ENCODE measurements around the gene PPP4R3A.

The PPP4R3A gene

DNA sequence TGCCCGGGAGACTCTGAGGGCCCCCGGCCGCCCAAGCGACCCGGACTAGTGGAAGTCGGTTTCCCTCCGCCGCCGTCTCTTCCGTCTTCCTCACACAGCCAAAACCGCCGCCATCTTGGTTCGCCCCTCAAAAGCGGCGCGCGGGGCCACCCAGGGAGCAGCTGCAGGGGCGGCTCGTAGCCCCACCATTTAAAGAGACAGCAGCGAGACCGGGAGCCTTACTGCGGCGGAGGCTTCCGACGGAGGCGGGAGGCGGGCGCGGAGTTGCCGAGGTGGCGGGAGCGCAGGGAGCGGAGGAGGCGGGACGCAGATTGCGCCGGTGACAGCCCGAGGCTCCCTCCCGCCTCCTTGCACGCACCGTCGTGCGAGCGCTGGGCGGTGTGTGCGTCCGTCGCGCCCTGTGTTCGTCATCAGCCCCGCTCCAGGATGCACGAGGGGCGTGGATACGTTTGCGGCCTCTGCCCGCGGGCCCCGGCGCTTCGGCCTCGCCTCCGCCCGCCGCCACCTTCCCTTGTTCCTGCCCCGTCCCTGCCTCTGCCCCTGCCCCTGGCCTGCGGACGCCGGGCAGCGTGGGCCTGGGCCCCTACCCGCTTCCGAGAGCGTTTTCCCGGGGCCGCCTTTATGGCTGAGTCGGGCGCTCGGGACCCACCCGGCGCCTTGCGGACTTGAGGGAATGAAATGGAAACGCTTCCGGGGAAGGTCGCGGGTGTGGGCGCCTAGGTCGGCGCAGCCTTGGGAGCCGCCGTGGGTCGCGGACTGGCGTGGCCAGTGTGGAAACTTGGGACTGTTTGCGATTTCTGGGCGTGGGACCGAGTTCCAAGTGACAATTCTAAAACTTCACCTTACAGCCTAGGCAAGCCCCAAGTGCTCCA, at the start of gene PPP4R3A:
Gene PPP4R3A (minus strand): TSS at position 140 of the 872 bp plus-strand sequence. CDS start 663 bp downstream, outside the sequence.
- CTCF ChIA-PET: no interaction called here
- DNase-seq (ENCODE audit: extremely low spot score): peak; percentile 90
- POLR2A ChIA-PET: interaction anchor here (0.6 to 2.4 kb wide), 9 partner anchors 10 to 899 kb away, joined by 3 to 13 read pairs (median 3); no protein-coding TSS in a partner anchor
- TF ChIP-seq ELF4 (IDR thresholded peaks at IDR 0.05) (peak; percentile 47), SUZ12 (IDR thresholded peaks at IDR 0.05) (no peak), FOXM1 (IDR thresholded peaks at IDR 0.05; ENCODE audit: borderline replicate concordance) (no peak), FOXA1 (IDR thresholded peaks at IDR 0.05) (no peak), ARNT (IDR thresholded peaks at IDR 0.05) (peak; percentile 96), FOXK2 (IDR thresholded peaks at IDR 0.05) (no peak), TARDBP (IDR thresholded peaks at IDR 0.05) (no peak), LEF1 (IDR thresholded peaks at IDR 0.05; ENCODE audit: borderline replicate concordance) (no peak), ZNF384 (IDR thresholded peaks at IDR 0.05) (no peak), SP1 (IDR thresholded peaks at IDR 0.05) (peak; percentile 64; the same call in 1 of the 2 replicates), HDGF (IDR thresholded peaks at IDR 0.05; ENCODE audit: borderline replicate concordance) (no peak), BHLHE40 (IDR thresholded peaks at IDR 0.05; ENCODE audit: borderline replicate concordance) (no peak), CTBP1 (IDR thresholded peaks at IDR 0.05; ENCODE audit: borderline replicate concordance) (no peak), NFRKB (IDR thresholded peaks at IDR 0.05) (peak; percentile 92), L3MBTL2 (conservative IDR thresholded peaks at IDR 0.05) (peak; percentile 78)
- TF ChIP-seq, protein P1, sequence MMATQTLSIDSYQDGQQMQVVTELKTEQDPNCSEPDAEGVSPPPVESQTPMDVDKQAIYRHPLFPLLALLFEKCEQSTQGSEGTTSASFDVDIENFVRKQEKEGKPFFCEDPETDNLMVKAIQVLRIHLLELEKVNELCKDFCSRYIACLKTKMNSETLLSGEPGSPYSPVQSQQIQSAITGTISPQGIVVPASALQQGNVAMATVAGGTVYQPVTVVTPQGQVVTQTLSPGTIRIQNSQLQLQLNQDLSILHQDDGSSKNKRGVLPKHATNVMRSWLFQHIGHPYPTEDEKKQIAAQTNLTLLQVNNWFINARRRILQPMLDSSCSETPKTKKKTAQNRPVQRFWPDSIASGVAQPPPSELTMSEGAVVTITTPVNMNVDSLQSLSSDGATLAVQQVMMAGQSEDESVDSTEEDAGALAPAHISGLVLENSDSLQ (IDR thresholded peaks at IDR 0.05): peak; percentile 61

DNA sequence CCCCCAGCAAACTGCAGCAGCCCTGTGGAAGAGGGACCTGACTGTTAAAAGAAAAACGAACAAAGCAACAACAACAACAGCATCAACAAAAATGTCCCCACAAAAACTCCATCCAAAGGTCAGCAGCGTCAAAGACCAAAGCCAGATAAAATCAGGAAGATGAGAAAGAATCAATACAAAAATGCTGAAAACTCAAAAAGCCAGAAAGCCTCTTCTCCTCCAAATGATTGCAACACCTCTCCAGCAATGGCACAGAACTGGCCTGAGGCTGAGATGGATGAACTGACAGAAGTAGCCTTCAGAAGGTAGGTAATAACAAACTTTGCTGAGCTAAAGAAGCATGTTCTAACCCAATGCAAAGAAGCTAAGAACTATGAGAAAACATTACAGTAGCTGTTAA, 45.4 kb upstream of the PPP4R3A start:
- CTCF ChIA-PET: no interaction called here
- POLR2A ChIA-PET: no interaction called here
- DNase-seq (ENCODE audit: extremely low spot score): no peak
- TF ChIP-seq NFRKB (IDR thresholded peaks at IDR 0.05) (no peak), FOXA1 (IDR thresholded peaks at IDR 0.05) (no peak), HDGF (IDR thresholded peaks at IDR 0.05; ENCODE audit: borderline replicate concordance) (no peak), ELF4 (IDR thresholded peaks at IDR 0.05) (no peak), FOXM1 (IDR thresholded peaks at IDR 0.05; ENCODE audit: borderline replicate concordance) (no peak), SUZ12 (IDR thresholded peaks at IDR 0.05) (no peak)
- TF ChIP-seq, protein P1 (IDR thresholded peaks at IDR 0.05): no peak

DNA sequence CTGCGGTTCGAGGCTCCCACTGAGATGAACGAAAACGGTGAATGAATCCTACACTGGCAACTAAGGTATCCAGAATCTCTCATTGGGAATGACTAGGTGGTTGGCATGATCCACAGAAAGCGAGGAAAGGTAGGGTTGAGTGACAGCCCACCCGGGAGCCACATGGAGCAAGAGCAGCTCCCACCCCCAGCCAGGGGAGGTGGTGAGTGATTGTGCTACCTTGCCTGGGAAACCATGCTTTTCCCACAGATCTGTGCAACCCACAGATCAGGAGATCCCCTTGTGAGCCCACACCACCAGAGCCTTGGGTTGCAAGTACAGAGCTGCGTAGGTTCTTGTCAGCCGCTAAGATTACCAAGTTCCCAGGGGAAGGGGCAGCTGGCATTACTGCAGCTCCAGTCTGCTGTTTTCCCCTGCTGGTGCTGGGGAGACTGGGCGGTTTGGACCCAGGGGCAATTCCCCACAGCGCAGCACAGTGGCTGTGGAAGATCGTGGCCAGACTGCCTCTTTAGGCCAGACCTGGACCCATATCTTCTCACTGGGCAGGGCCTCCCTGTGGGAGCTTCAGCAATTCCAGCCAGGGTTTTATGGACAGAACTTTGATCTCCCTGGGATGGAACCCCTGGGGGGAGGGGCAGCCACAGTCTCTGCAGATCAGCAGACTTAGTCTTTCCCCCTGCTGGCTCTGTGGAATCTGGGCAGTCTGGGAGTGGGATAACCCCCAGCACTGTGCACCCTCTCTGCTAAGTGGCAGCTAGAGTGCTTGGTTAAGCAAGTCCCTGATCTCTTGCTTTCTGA, 44.6 kb upstream of the PPP4R3A start:
- ChIA-PET CTCF (no interaction called here), POLR2A (no interaction called here)
- TF ChIP-seq SUZ12 (IDR thresholded peaks at IDR 0.05) (no peak), LEF1 (IDR thresholded peaks at IDR 0.05; ENCODE audit: borderline replicate concordance) (no peak), ZNF384 (IDR thresholded peaks at IDR 0.05) (no peak), CTBP1 (IDR thresholded peaks at IDR 0.05; ENCODE audit: borderline replicate concordance) (no peak), HDGF (IDR thresholded peaks at IDR 0.05; ENCODE audit: borderline replicate concordance) (no peak), BHLHE40 (IDR thresholded peaks at IDR 0.05; ENCODE audit: borderline replicate concordance) (no peak), FOXM1 (IDR thresholded peaks at IDR 0.05; ENCODE audit: borderline replicate concordance) (no peak), SP1 (IDR thresholded peaks at IDR 0.05) (no peak), NFRKB (IDR thresholded peaks at IDR 0.05) (no peak)
- no peak for DNase-seq (ENCODE audit: extremely low spot score)

DNA sequence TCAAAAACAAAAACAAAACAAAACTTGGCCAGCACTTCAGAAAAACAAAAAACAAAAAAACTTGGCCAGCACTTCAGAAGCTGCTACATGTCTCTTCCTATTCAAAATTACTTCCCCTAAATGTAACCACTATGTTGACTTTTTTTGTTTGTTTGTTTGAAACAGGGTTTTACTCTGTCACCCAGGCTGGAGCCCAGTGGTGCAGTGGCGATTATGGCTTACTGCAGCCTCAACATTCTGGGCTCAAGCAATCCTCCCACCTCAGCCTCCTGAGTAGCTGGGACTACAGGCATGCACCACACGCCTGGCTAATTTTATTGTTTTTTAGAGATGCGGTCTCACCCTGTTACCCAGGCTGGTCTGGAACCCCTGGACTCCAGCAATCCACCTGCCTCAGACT, 38.0 kb upstream of the PPP4R3A start:
- ChIA-PET CTCF (interaction anchor here (0.6 kb wide), 1 partner anchor 701 kb away, joined by 3 read pairs; no protein-coding TSS in a partner anchor), POLR2A (no interaction called here)
- TF ChIP-seq NFRKB (IDR thresholded peaks at IDR 0.05) (no peak), L3MBTL2 (conservative IDR thresholded peaks at IDR 0.05) (no peak), TARDBP (IDR thresholded peaks at IDR 0.05) (no peak), LEF1 (IDR thresholded peaks at IDR 0.05; ENCODE audit: borderline replicate concordance) (no peak), SUZ12 (IDR thresholded peaks at IDR 0.05) (no peak), FOXM1 (IDR thresholded peaks at IDR 0.05; ENCODE audit: borderline replicate concordance) (no peak), ARNT (IDR thresholded peaks at IDR 0.05) (no peak), FOXK2 (IDR thresholded peaks at IDR 0.05) (no peak), FOXA1 (IDR thresholded peaks at IDR 0.05) (no peak), SP1 (IDR thresholded peaks at IDR 0.05) (no peak), CTBP1 (IDR thresholded peaks at IDR 0.05; ENCODE audit: borderline replicate concordance) (no peak), ELF4 (IDR thresholded peaks at IDR 0.05) (no peak), ZNF384 (IDR thresholded peaks at IDR 0.05) (no peak), HDGF (IDR thresholded peaks at IDR 0.05; ENCODE audit: borderline replicate concordance) (no peak), BHLHE40 (IDR thresholded peaks at IDR 0.05; ENCODE audit: borderline replicate concordance) (no peak)
- TF ChIP-seq, protein P1 (IDR thresholded peaks at IDR 0.05): no peak
- no peak for DNase-seq (ENCODE audit: extremely low spot score)

DNA sequence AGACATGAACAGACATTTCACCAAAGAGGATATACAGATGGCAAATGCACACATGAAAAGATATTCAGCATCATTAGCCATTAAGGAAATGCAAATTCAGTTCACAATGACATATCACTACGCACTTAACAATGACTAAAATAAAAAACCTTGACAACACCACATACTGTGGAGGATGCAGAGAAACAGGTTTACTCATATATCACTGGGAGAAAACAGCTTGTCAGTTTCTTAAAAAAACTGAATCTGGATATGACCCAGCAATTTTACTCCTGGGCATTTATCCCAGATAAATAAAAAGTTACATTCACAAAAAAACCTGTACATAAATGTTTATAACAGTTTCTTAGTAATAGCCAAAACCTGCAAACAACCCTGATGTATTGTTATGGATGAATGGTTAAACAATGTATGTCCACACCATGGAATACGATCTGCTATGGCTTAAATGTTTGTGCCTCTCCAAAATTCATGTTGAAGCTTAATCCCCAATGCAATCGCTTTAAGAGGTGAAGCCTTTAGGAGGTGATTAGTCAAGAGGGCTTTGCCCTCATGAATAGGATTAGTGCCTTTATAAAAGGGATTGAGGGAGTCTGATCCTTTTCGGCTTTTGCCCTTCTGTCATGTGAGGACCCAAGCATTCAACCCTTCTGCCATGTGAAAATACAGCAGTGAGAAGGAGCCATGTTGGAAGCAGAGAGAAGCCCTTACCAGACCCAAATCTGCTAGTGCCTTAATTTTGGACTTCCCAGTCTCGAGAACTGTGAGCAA, 36.0 kb upstream of the PPP4R3A start:
- no peak for DNase-seq (ENCODE audit: extremely low spot score)
- POLR2A ChIA-PET: no interaction called here
- TF ChIP-seq FOXM1 (IDR thresholded peaks at IDR 0.05; ENCODE audit: borderline replicate concordance) (no peak), CTBP1 (IDR thresholded peaks at IDR 0.05; ENCODE audit: borderline replicate concordance) (no peak), TARDBP (IDR thresholded peaks at IDR 0.05) (no peak)
- CTCF ChIA-PET: no interaction called here
